Thyroid gland (tissue), 4 donors: Measurements from ENCODE around the gene DUSP12. TPM values are rescaled to one million over a fixed set of nuclear protein-coding genes. Genes with fewer than 3 reads are reported as not detected.

Experiments used
- DNase-seq, 2 donors: peaks; one replicate each; pipeline ENCODE4 v3.0.0-alpha.2; 2019
- H3K27ac ChIP-seq, 3 donors: fragments of 200-600 bp; sonication (generic); 1 replicate in 2 of 3; 2 replicates in 1 of 3; pipeline ENCODE4 v1.5.1; 2016 to 2019; ENCODE audit warnings: mild to moderate bottlenecking in 1 of 3, moderate library complexity in 1 of 3
- H3K27me3 ChIP-seq: fragments of 200-600 bp; sonication (generic); one replicate; pipeline ENCODE4 v1.5.1; 2019
- H3K36me3 ChIP-seq, 2 donors: fragments of 200-600 bp; sonication (generic); one replicate each; pipeline ENCODE4 v1.5.1; 2016 to 2019
- H3K4me1 ChIP-seq, 2 donors: fragments of 200-600 bp; sonication (generic); one replicate each; pipeline ENCODE4 v1.5.1; 2017 to 2019
- H3K4me3 ChIP-seq, 3 donors: fragments of 200-600 bp; sonication (generic); replicated peaks in 1 of 3; 1 replicate in 2 of 3; 2 replicates in 1 of 3; pipeline ENCODE4 v1.5.1; 2016; ENCODE audit warnings: mild to moderate bottlenecking in 1 of 3
- H3K9me3 ChIP-seq: fragments of 200-600 bp; sonication (generic); one replicate; pipeline ENCODE4 v1.5.1; 2017
- POLR2A ChIP-seq, 2 donors: fragments of 450-650 bp; IDR thresholded peaks; one replicate each; pipeline ENCODE4 v1.6.1; 2017; ENCODE audit warnings: antibody characterized with exemption in 2 of 2, mild to moderate bottlenecking in 2 of 2, moderate library complexity in 1 of 2
- WGBS, 2 donors: methylation state at CpG; one replicate each; pipeline ENCODE4 v1.1.5; 2017; 5-methylcytosine and 5-hydroxymethylcytosine counted together
- intact Hi-C: fragments of 100-400 bp; cut with DNase I; formaldehyde crosslinking; loops from one replicate; pipeline ENCODE4 v1.15.1; 2023
- total RNA-seq, 4 donors: library from RNA; depleted of rRNA; stranded (reverse); fragments of >200 nt; gene quantifications; one replicate each; pipeline ENCODE4 v1.2.3, GENCODE V29; 2016
- TF ChIP-seq, protein P1 (sequence below), 6 experiments: fragments of 200-600 bp in 3 of 6; fragments of 450-650 bp in 3 of 6; sonication (generic) in 3 of 6; IDR thresholded peaks; one replicate each; pipeline ENCODE4 v1.5.1; 2016 to 2019; ENCODE audit warnings: antibody characterized with exemption in 6 of 6, mild to moderate bottlenecking in 2 of 6, inconsistent platforms in 1 of 6, moderate library complexity in 1 of 6

The DUSP12 gene
- total RNA-seq, 4 donors from 2014 or later, result 36.6 to 53.7 (median 39.8) TPM

DNA sequence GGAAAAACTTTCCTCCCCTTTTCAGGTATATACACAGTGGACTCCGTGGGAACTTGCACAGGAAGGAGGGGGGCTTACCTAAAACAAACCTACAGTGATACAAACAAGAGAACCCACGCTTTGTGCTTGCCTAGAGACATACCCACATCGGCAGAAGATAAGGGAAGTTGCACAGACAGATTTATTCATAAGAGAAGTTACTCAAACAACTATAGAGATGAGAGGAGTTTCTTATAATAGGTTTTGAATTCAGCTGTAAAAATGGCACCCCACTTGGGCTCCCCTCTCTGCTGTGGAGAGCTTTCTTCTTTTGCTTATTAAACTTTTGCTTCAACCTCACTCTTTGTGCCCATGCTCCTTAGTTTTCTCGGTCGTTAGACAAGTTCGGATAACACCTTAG is 1.8 kb upstream of the DUSP12 start:
- Histone ChIP-seq H3K36me3 (peaks cover 9 to 10% of the 10 kb centered on the region in 2 donors), H3K27me3 (no peaks in the 10 kb centered on the region), H3K4me1 (peaks cover 7 to 9% of the 10 kb centered on the region in 2 donors), H3K4me3 (no peak overlapping the region), H3K9me3 (no peaks in the 10 kb centered on the region), H3K27ac (no peak overlapping the region)
- TF ChIP-seq, protein P1, sequence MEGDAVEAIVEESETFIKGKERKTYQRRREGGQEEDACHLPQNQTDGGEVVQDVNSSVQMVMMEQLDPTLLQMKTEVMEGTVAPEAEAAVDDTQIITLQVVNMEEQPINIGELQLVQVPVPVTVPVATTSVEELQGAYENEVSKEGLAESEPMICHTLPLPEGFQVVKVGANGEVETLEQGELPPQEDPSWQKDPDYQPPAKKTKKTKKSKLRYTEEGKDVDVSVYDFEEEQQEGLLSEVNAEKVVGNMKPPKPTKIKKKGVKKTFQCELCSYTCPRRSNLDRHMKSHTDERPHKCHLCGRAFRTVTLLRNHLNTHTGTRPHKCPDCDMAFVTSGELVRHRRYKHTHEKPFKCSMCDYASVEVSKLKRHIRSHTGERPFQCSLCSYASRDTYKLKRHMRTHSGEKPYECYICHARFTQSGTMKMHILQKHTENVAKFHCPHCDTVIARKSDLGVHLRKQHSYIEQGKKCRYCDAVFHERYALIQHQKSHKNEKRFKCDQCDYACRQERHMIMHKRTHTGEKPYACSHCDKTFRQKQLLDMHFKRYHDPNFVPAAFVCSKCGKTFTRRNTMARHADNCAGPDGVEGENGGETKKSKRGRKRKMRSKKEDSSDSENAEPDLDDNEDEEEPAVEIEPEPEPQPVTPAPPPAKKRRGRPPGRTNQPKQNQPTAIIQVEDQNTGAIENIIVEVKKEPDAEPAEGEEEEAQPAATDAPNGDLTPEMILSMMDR (IDR thresholded peaks at IDR 0.05), result no peak
- TF ChIP-seq POLR2A (IDR thresholded peaks at IDR 0.05), result no peak
- intact Hi-C loops, result loop anchor here (10.0 kb wide), 1 partner anchor 263 kb away; no protein-coding TSS in a partner anchor
- DNase-seq, result no peak
- WGBS, 2 donors, result 53 to 61% methylated on average over 6 of the region's 6 CpGs

DNA sequence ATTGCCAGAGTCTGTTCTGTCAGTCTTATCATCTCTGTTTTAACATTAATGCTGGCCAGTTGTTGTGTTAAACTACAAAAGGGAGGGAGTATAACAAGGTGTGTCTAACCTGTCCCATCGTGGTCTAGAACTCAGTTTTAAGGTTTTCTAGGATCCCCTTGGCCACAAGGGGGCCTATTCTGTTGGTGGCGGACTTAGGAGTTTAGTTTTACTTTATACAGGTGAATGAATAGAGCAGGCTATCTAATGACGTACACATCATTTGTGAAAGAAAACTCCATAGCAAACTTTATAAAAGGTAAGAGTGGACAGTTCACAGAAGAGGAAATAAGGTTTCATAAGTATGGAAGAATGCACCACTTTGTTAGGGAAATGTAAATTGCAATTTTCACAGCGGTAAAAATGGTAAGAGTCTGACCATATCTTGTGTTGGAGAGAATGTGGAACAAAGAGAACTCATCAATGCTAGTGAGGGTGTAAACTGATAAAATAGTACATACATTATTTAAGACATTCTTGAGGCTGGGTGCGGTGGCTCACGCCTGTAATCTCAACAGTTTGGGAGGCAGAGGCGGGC is 14.0 kb downstream of the DUSP12 start:
- Histone ChIP-seq H3K4me3 (no peak overlapping the region), H3K27ac (no peak overlapping the region), H3K36me3 (peaks cover 0 to under 1% of the 10 kb centered on the region in 2 donors), H3K27me3 (no peaks in the 10 kb centered on the region), H3K4me1 (peaks cover 6 to 18% of the 10 kb centered on the region in 2 donors), H3K9me3 (no peaks in the 10 kb centered on the region)
- DNase-seq, result peak in 1 of 2 donors; percentile 10
- WGBS, 2 donors, result 75 to 81% methylated on average over 7 of the region's 7 CpGs
- TF ChIP-seq, protein P1 (IDR thresholded peaks at IDR 0.05), result peak in 4 of 6 experiments; percentile 9 to 42 (median 25)
- no peak for TF ChIP-seq POLR2A (IDR thresholded peaks at IDR 0.05)
- intact Hi-C loops, result no loop called here

DNA sequence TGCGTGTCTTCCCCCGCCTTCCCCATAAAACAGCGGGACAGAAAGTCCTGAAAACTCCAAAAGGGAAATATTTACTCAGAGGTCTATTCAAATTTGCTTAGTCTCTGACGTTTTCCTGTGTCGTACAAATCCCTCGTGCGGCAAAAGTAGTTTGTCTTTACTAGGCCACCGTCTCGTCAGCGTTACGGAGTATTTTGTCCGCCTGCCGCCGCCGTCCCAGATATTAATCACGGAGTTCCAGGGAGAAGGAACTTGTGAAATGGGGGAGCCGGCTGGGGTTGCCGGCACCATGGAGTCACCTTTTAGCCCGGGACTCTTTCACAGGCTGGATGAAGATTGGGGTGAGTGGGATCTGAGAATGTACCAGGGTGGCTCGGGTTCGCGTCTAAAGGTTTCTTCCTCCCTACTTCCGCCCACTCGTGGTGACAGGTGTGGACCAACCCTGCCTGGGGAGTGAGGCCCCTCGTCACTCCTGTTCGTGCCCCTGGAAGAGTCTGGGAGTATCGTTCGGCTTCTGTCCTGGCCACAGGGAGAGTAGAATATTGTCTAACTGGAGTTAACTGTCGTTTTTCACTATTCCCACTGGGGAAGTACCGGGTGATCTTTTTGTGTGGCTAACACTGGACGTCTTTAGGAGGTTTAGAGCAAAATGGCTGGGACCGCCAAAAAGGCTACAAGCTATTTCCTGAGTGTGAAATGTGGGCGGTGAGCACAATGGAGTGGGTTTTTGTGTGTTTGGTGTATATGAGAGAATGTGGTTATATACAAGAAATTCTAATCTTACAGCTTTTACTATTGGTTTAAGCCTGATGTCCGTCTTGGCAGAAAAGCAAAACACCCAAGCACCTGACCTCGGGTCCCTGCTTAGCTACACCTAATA is 16.8 kb downstream of the DUSP12 start, which contains the start of gene ATF6:
Gene ATF6, plus strand, starts transcription at position 219 of the 880 bp plus-strand sequence. Its CDS starts 41 bp downstream, at position 260.
- Histone ChIP-seq H3K27ac (peak within 1 kb of the TSS; percentile 67 to 88 (median 79)), H3K4me1 (peaks cover 6 to 19% of the 10 kb centered on the region in 2 donors), H3K9me3 (no peaks in the 10 kb centered on the region), H3K4me3 (peak within 1 kb of the TSS; percentile 47 to 86 (median 72)), H3K27me3 (no peaks in the 10 kb centered on the region), H3K36me3 (no peaks in the 10 kb centered on the region)
- 0 to 1% methylated on average over 29 to 35 of the region's 35 CpGs for WGBS, 2 donors
- DNase-seq, result peak; percentile 85 to 86
- intact Hi-C loops, result no loop called here
- TF ChIP-seq, protein P1 (IDR thresholded peaks at IDR 0.05), result peak in 2 of 6 experiments; percentile 14 to 30
- TF ChIP-seq POLR2A (IDR thresholded peaks at IDR 0.05), result peak in 1 of 2 donors; percentile 68

DNA sequence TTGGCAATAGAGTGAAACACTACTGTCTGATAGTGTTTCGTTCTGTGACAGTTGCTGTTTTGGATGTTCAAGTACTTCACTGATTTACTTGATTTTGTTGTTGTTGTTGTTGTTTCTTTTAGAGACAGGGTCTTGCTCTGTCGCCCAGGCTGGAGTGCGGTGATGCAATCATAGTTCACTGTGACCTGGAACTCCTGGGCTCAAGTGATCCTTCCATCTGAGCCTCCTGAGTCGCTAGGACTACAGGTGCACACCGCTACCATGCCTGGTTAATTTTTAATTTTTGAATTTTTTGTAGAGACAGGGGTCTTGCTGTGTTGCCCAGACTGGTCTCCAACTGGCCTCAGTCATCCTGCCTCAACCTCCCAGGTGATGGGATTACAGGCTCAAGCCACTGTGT is 18.9 kb downstream of the DUSP12 start:
- intact Hi-C loops, result no loop called here
- peaks cover 6 to 31% of the 10 kb centered on the region in 2 donors for H3K4me1 ChIP-seq
- no peaks in the 10 kb centered on the region for H3K9me3 ChIP-seq
- H3K27ac ChIP-seq, result no peak overlapping the region
- no peaks in the 10 kb centered on the region for H3K36me3 ChIP-seq
- no peaks in the 10 kb centered on the region for H3K27me3 ChIP-seq
- TF ChIP-seq POLR2A (IDR thresholded peaks at IDR 0.05), result no peak
- TF ChIP-seq, protein P1 (IDR thresholded peaks at IDR 0.05), result no peak
- WGBS, 2 donors, result 91 to 97% methylated on average over 5 of the region's 5 CpGs
- H3K4me3 ChIP-seq, result no peak overlapping the region
- no peak for DNase-seq
